ENCODE measurements around the gene PTCD1. TPM values are rescaled to one million over a fixed set of nuclear protein-coding genes. Genes with fewer than 3 reads are reported as not detected.

Gene PTCD1
- total and polyA plus RNA-seq, 9 of the 15 experiments (the other 6 are each of a cell fraction or from before 2014, with no cell fraction given), result 0.46 to 17.1 (median 6.2) TPM

- TF ChIP-seq JUN (IDR thresholded peaks at IDR 0.05; ENCODE audit: borderline replicate concordance, low read depth, low read length), result no peak
- no peak for TF ChIP-seq JUN (CRISPR knock-in tag; IDR thresholded peaks at IDR 0.05; ENCODE audit: borderline replicate concordance)
- no peak for TF ChIP-seq XRCC5 (IDR thresholded peaks at IDR 0.05; ENCODE audit: low read depth, low read length)
- TF ChIP-seq SMARCE1 (IDR thresholded peaks at IDR 0.05), result peak; percentile 16; the same call in 1 of the 2 replicates
- TF ChIP-seq ZFX (CRISPR knock-in tag; IDR thresholded peaks at IDR 0.05), result no peak
- no peak for TF ChIP-seq SREBF2 (CRISPR knock-in tag; IDR thresholded peaks at IDR 0.05)
- no peak for TF ChIP-seq CAMTA2 (CRISPR knock-in tag; conservative IDR thresholded peaks at IDR 0.05)
- TF ChIP-seq ZNF384 (IDR thresholded peaks at IDR 0.05; ENCODE audit: low read depth, low read length), result no peak
- TF ChIP-seq ZBED1 (IDR thresholded peaks at IDR 0.05), result no peak
- TF ChIP-seq ZBTB43 (CRISPR knock-in tag; IDR thresholded peaks at IDR 0.05), result no peak
- no peak for TF ChIP-seq UBTF (IDR thresholded peaks at IDR 0.05; ENCODE audit: borderline replicate concordance in 1 of 2, low read depth in 2 of 2, low read length in 2 of 2)
- no peak for TF ChIP-seq PHF20 (IDR thresholded peaks at IDR 0.05; ENCODE audit: partially characterized antibody)
- no peak for TF ChIP-seq GATAD2A (IDR thresholded peaks at IDR 0.05)
- TF ChIP-seq SRSF3 (IDR thresholded peaks at IDR 0.05; ENCODE audit: insufficient read depth, low read length), result 0 out of 2 replicates have a peak, but pooled peaks have one; percentile 75
- no peak for TF ChIP-seq PHTF2 (CRISPR knock-in tag; IDR thresholded peaks at IDR 0.05)
- no peak for TF ChIP-seq NELFE (IDR thresholded peaks at IDR 0.05; ENCODE audit: insufficient read depth, insufficient read length)
- TF ChIP-seq MBD2 (IDR thresholded peaks at IDR 0.05; ENCODE audit: borderline replicate concordance, low read depth), result no peak
- no peak for TF ChIP-seq RBFOX2 (IDR thresholded peaks at IDR 0.05; ENCODE audit: low read depth, low read length)
- TF ChIP-seq NFE2L1 (tag; IDR thresholded peaks at IDR 0.05; ENCODE audit: borderline replicate concordance, low read depth), result no peak
- TF ChIP-seq ATF3 (IDR thresholded peaks at IDR 0.05), result no peak
- no peak for TF ChIP-seq ATF3 (CRISPR knock-in tag; conservative IDR thresholded peaks at IDR 0.05)
- TF ChIP-seq ZSCAN32 (CRISPR knock-in tag; IDR thresholded peaks at IDR 0.05), result no peak
- TF ChIP-seq GABPB2 (CRISPR knock-in tag; conservative IDR thresholded peaks at IDR 0.05), result no peak
- no peak for TF ChIP-seq RBM34 (IDR thresholded peaks at IDR 0.05; ENCODE audit: borderline replicate concordance, insufficient read depth, low read length)
- no peak for TF ChIP-seq GABPB1 (CRISPR knock-in tag; IDR thresholded peaks at IDR 0.05)
- no peak for TF ChIP-seq XRCC3 (IDR thresholded peaks at IDR 0.05)
- TF ChIP-seq THRB (CRISPR knock-in tag; conservative IDR thresholded peaks at IDR 0.05), result no peak
These were observed 30.7 kb downstream of the PTCD1 start (continued) for GRCh38 chr7:99407872-99408378.
